Measurements from ENCODE around the gene MIXL1.

- TF ChIP-seq CTCF (IDR thresholded peaks at IDR 0.05; ENCODE audit: low read length) = no peak
- TF ChIP-seq EZH2 (optimal IDR thresholded peaks at IDR 0.05; ENCODE audit: low read depth, low read length) = no peak
- no peak for TF ChIP-seq EZH2phosphoT487 (IDR thresholded peaks at IDR 0.05; ENCODE audit: low read length)
Observed at GRCh38 chr1:226209307-226210059, 14.0 kb upstream of the MIXL1 start.

Data from MM.1S (cell line).